ENCODE data around the gene ALG12.
A peak's percentile ranks its signal among the peaks of the same experiment; 100 is the strongest.

Gene ALG12

DNA sequence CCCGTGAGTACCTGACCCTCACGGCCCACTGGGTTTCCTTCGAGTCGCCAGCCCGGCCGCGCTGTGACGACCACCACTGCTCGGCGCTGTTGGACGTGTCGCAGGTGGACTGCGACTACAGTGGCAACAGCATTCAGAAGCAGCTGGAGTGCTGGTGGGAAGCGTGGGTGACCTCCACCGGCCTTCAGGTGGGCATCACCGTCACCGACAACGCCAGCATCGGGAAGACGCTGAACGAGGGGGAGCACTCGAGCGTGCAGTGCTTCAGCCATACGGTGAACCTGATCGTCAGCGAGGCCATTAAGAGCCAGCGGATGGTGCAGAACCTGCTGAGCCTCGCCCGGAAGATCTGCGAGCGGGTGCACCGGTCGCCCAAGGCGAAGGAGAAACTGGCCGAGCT lies 32.4 kb downstream of the ALG12 start:
- no peak for DNase-seq

DNA sequence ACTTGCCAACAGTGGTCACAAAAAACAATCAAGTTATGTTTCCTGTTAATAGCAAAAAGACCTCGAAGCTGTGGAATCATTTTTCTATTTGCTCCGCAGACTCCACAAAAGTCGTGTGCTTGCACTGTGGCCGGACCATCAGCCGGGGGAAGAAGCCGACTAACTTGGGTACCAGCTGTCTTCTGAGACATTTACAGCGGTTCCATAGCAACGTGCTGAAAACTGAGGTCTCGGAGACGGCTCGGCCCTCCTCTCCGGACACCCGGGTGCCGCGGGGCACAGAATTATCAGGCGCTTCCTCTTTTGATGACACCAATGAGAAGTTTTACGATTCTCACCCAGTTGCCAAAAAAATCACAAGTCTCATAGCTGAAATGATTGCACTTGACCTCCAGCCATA lies 33.0 kb downstream of the ALG12 start:
- DNase-seq = no peak

DNA sequence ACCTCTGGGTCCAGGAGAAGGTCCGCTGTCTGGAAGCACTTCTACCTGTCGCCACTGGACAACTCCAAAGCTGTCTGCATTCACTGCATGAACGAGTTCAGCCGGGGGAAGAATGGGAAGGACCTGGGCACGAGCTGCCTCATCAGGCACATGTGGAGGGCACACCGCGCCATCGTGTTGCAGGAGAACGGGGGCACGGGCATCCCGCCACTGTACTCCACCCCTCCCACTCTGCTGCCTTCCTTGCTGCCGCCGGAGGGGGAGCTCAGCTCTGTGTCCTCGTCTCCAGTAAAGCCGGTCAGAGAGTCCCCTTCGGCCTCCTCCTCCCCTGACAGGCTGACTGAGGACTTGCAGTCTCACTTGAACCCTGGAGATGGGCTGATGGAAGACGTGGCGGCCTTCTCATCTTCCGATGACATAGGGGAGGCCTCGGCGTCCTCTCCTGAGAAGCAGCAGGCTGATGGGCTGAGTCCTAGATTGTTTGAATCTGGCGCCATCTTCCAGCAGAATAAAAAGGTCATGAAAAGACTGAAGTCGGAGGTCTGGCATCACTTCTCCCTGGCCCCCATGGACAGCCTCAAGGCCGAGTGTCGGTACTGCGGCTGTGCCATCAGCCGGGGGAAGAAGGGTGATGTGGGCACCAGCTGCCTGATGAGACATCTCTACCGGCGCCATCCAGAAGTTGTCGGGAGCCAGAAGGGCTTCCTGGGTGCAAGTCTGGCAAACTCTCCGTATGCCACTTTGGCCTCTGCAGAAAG lies 33.6 kb downstream of the ALG12 start:
- no peak for DNase-seq

DNA sequence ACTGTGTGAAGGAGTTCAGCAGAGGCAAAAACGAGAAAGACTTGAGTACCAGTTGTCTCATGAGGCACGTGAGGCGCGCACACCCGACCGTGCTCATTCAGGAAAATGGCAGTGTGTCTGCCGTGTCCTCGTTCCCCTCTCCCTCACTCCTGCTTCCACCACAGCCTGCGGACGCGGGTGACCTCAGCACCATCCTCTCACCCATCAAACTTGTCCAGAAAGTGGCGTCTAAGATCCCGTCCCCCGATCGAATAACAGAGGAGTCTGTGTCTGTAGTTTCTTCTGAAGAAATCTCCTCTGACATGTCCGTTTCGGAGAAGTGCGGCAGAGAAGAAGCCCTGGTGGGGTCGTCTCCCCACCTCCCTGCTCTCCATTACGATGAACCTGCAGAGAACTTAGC lies 34.2 kb downstream of the ALG12 start:
- no peak for DNase-seq

DNA sequence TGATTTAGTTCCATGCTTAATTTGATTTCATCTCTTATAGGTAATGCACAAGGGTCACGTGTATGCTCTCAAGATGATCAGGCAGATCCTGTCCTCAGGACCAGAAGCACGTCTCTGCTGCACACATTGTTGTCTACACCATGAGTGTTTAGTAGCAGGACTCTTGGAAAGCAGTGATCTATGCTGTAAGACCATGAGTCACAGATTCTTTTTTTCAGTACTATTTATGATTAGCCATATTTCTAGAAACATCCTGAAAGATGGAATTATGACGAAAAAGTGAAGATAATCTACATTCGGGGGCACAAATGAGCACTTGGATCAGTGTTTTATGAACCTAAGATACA lies 35.0 kb downstream of the ALG12 start:
- DNase-seq = no peak

DNA sequence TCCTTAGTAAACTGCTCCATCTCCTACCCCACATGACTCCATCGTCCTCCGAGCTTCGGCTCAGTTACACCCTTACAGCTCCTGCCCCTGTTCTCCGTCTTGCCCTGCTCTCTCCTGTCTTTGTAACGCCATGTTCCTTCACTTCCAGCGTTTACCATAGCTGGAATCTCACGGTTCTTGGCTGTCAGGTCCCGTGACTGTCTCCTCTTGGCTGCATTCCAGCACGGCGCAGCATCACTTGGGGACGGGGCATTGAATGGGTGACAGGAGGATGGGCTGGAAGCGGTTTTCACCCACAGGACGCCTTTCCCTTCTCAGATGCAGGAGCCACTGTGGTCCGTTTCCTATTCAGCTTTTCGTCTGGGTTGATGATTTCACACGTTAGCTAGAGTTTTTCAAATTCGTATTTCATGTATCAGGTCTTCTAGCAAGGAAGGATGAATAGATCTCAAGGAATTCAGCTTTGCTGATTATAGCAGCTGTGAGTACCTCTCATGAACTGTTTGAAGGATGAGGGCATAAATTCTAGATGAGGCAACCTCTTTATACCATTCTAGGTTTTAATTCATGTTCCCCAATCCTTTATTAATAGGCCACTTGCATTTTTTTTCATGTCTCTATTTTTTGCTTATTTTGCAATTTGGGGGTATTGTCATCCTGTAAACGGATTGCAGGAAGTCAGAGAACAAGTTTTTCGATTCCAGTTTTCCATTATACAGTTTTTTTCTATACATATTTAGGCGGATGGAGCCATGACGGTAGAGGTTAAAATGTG lies 35.5 kb downstream of the ALG12 start:
- DNase-seq = no peak

DNA sequence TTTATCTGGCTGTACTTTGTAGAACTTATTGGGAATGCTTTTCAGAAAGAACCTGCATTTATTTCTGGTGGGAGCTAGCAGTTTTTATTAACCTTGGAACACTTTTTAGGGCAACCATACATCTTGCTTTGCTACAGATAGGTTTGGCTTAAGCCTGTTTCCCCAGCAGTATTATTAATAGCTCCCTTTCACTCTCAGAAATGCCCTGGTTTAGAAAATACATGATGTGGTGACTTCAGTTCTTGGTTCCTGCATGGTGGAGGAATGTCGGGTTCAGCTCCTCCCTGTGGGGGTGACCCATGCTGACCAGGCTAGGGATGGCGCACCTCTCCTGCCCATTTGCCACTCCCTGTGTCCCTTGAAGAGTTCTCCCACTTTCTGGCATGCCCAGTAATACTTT lies 36.4 kb downstream of the ALG12 start:
- no peak for DNase-seq

DNA sequence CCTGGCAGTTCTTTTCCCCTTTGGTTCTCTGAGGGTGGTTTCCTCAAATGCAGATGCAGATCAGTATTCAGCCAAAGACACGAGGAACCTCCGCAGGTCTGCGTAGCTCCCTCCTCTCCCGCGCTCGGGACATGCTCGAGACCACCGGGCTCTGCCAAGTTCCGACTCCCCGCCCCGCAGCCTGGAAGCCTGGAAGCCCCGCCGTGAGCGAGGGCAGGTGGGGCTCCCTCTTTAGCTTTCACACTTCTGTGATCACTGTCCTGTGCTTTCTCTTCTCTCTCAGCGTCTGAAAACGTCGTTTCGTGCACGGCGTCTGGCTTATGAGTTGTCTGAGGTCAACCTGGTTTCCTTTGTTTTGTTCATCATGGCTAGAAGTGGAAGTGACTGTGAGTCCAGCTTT lies 38.0 kb downstream of the ALG12 start:
- DNase-seq = peak; percentile 20

DNA sequence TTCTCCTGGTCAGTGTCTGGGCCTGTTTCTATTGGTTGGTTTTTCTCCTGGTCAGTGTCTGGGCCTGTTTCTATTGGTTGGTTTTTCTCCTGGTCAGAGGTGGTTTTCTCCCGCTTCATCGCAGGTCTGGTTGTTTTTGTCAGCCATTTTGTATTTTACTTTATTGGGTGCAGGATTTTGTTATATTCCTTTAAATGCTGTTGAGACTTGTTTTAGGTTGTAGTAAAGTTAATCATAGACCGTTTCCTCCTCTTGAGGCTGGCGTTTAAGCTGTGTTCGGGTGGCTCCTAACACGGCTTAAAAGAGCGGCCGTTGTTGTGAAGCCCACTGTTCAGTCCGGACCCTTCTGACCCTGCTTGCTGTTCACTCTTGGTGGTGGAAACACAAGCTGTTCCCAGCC lies 38.4 kb downstream of the ALG12 start:
- DNase-seq = no peak

DNA sequence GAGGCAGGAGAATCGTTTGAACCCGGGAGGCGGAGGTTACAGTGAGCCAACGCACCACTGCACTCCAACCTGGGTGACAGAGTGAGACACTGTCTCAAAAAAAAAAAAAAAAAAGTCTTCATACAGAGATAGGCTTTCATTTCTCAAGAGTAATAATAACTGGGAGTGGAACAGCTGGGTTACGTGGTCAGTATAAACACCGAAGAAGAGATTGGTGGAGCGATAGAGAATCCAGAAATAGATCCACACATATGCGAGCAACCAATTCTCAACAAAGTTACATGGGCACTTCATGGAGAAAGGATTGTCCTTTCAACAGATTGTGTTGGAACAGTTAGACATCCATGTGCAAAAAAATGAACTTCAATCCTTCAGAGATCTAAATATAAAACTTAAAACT lies 40.0 kb downstream of the ALG12 start:
- DNase-seq = no peak

DNA sequence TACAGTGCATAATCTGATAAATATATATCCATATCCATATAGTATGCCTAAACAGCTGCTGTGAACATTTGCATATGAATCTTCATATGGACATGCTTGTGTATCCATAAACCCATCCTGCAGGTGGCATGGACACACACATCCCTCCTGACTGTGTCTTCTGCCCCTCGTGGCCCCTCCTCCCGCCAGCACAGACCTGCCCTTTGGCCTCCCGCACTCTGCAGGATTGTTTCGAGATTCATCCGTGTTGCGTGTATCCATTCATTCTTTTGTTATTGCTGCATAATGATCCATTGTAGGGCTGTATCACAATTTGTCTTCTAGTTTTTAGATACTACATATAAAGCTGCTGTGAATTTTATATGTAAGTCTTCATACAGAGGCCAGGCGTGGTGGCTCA lies 40.6 kb downstream of the ALG12 start:
- no peak for DNase-seq

DNA sequence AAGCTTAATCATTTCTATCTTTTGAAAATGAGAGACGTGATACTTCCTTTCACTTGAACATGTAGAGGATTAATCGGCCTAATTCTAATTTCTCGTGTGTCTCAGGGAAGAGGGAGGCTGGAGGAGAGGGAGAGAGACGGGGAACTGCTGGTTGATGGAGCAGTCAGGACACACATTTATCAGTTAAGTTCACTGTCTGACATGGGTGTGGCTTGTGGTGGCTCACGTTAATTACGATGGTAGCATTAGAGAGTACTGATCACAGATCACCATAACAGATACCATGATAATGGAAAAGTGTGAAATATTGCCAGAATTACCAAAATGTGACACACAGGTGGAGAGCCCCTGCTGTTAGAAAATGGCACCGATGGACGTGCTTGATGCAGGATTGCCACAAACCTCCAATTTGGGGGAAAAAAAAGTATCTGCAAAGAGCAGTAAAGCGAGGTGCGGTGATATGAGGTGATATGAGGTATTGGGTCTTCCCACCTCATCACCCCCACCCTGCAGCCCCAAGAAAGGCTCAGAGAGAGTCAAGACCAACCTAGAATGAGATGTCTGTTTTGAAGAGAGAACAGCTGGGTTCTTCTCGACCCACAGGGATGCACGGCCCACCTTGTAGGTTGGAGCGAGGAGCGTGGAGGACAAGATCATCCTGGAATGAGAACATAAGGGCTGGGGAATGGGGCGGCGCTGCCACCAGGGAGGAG lies 44.9 kb downstream of the ALG12 start:
- DNase-seq = no peak

DNA sequence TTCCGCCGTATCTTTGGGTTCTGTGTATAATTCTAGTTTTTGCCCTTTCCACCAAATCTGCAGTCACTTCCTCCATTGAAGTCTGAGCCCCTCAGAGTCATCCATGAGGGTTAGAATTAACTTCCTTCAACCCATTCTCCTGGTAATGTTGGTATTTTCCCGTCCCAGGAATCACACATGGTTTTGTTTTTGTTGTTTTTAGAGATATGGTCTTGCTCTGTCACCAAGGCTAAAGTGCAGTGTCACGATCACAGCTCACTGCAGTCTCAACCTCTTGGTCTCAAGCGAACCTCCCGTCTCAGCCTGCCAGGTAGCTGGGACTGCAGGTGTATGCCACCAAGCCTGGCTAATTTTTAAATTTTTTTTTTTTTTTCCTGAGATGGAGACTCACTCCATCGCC lies 45.9 kb downstream of the ALG12 start:
- DNase-seq = no peak

DNA sequence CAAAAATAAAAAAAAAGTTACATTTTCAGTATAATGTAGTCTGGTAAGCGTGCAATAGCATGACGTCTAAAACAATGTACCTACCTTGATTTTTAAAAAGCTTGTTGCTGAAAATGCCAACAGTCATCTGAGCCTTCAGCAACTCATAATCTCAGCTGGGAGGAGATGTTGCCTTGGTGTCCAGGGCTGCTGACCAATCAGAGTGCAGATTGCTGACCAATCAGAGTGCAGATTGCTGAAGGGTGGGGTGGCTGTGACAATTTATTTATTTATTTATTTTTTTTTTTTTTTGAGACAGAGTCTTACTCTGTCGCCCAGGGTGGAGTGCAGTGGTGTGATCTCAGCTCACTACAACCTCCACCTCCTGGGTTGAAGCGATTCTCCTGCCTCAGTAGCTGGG lies 46.8 kb downstream of the ALG12 start:
- DNase-seq = no peak

DNA sequence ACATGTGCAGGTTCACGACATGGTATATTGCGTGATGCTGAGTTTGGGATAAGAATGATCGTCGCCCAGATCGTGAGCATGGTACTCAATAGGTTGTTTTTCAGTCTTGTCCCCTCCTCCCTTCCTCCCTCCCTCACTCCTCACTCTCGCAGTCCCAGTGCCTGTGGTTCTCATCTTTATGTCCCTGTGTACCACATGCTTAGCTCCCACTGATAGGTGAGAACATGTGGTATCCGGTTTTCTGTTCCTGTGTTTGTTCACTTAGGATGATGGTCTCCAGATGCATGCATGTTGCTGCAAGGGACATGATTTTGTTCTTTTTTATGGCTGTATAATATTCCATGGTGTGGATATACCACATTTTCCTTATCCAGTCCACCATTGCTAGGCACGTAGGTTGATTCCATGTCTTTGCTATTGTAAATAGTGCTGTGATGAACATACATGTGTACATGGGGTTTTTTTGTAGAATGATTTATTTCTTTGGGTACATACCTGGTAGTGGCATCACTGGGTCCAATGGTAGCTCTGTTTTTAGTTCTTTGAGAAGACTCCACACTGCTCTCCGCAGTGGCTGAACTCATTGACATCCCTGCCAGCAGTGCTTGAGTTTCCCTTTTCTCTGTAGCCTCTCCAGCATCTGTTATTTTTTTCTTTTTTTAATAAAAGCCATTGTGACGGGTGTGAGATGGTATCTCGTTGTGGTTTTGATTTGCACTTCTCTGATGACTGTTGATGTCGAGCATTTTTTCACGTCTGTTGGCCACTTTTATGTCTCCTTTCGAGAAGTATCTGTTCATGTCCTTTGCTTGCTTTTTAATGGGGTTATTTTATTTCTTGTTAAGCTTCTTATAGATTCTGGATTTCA lies 48.2 kb downstream of the ALG12 start:
- peak; percentile 72 for DNase-seq

DNA sequence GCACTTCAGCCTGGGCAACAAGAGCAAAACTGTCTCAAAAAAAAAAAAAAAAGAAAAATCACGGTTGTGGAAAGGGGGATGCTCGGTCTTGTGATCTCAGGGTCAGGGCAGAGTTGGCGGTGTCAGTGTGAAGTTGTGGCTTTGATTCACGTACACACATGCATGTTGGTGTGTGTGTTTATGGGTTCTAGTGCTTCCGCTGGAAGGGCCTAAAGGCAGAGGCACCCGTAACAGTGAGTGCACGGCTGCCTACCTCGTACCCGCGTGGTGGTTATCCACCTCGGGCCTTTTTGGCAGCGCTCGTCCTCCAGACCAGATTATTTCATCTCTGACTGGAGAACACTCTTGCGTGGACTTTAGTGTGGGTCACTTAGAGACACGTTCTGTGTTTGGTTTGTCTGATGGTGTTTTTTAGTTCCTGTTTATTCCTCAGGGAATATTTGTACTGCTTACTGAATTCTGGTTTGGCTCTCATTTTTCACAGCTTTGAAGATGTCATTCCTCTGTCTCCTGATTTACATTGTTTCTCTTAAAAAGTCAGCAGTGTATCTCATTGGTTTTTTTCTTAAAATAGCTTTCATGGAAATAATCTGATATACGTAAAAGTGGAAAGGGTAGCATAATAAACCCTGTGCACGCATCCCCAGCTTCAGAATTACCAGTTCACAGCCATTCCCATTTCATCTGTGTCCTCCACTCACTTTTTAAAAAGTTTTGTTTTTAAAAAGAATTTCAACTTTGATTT lies 49.0 kb downstream of the ALG12 start:
- no peak for DNase-seq

DNA sequence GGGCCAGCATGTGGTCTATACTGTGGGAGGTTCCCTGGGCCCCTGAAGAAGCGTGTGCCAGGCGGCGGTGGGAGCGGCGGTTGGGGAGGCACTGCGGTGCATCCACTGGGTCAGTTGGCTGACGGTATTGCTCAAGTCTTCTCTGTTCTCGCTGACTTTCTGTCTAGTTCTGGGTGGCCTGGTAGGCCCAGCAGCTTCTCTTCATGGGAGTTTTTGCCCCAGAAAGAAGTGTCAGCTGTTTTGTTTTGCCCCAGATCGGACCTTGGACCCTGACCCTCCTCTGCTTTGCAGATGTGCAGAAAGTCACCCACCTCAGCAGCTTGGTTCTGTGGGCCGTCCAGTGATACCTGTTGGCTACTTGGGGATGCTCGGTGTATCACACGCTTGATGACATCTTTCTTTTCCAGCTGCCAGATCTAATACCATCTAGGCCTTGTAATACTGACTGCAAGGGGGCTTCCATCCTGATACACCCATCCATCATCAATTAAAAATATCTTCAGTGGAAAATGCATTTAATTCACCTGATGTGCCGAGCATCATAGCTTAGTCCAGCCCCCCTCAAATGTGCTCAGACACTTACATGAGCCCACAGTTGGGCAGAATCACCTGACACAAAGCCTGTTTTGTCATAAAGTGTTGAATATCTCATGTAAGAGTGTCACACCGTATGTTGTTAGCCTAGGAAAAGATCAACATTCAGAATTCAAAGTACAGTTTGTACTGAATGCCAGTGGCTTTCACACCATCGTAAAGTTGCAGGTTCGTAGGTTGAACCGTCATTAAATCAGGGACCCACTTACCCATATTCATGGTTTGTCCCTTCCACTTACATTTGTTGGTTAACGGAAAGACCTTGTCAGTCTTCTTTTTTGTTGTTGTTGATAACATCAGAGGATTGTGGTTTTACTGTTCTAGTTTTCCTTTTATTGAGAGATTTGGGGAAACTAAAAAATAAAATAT lies 50.7 kb downstream of the ALG12 start:
- peak; percentile 54 for DNase-seq

DNA sequence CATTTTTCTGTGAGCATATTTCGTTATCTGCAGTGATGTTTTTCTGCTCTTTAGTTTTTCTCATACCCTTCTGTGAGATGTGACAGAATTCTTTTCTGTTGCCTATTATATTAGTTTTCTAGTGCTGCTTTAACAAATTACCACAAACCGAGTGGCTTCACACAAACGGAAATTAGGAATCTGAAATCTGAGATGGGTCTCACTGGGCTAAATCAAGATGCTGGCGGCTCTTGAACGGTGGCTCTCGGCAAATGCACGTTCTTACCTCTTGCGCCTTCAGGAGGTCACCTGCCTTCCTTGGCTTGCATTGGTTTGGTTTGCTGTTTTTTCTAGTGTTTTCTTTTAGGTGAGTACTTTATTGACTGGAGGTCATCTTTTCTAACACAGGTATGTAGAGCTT lies 51.6 kb downstream of the ALG12 start:
- no peak for DNase-seq

DNA sequence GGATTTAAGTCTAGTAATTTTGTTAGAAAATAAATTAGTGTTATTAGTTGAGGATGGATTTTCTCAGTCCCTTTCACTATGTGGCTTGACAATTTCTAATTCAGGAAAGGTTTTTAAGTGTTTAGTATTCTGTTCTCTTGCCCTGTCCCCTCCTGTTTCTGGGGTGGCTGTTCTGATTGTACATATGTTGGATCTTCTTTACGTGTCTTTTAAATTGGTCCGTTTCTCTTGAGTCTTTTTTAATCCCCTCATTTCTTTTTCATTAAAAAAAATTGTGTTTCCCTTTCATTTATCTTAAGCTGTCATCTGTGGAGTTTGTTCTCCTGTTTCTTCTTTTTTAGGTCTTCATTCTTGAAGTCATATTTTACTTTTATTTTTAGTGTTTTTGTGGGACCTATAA lies 52.1 kb downstream of the ALG12 start:
- DNase-seq = no peak

DNA sequence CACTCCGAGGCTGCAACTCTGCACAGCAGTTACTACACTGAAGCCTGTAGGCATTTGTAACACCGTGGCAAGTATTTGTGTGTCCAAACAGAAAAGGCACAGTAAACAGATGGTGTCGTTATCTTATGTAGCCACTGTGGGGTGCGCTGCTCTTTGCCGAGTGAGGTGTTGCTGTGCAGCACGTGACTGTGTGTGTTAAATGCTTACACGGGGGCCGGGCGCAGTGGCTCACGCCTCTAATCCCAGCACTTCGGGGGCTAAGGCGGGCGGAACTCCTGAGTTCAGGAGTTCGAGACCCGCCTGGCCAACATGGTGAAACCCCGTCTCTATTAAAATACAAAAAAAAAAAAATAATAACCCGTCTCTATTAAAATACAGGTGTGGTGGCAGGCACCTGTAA lies 53.1 kb downstream of the ALG12 start:
- no peak for DNase-seq

DNA sequence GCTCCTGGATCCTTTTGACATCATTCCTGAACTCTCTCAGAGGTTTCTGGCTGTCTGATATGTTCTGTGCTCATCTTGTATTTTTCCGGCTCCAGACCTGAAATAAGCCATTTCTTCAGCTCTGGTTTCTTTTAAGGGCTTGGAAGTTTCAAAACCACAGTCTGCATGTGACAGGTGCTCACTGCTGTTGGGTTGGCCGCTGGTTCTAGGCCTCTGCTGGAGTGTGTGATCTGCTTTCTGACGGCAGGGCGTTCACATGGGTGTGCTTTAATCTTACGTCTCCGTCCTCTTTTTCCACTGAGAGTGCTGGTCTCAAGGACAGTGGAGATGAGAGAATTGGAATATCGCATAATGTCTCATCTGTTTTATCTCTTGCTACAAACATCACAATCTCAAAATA lies 54.3 kb downstream of the ALG12 start:
- DNase-seq = no peak

Data from CD4-positive, alpha-beta T cell treated with Interleukin-17A for 1 hour (primary cell).